Neural progenitor cell (in vitro differentiated cells): ENCODE results near the gene TRIM42. TPM values are rescaled to one million over a fixed set of nuclear protein-coding genes. Genes with fewer than 3 reads are reported as not detected.

Experiments
- DNase-seq: peaks from one replicate; pipeline ENCODE4 v3.0.0-alpha.2; 2016; ENCODE audit warnings: low spot score
- H2AFZ ChIP-seq: fragments of 200-600 bp; sonication (generic); replicated peaks from 2 replicates; pipeline ENCODE4 v1.6.1; 2016; ENCODE audit warnings: antibody characterized with exemption
- H3F3A ChIP-seq: fragments of 200-600 bp; sonication (generic); 2 replicates; pipeline ENCODE4 v1.6.1; 2016; ENCODE audit warnings: antibody characterized with exemption, low read depth
- H3K27ac ChIP-seq: fragments of 200-600 bp; sonication (generic); 2 replicates; pipeline ENCODE4 v1.5.1; 2016; ENCODE audit warnings: mild to moderate bottlenecking
- H3K27me3 ChIP-seq: fragments of 200-600 bp; sonication (generic); 2 replicates; pipeline ENCODE4 v1.6.1; 2016; ENCODE audit warnings: mild to moderate bottlenecking, moderate library complexity
- H3K36me3 ChIP-seq: fragments of 200-600 bp; sonication (generic); 2 replicates; pipeline ENCODE4 v1.5.1; 2016
- H3K4me1 ChIP-seq: fragments of 200-600 bp; sonication (generic); 2 replicates; pipeline ENCODE4 v1.6.1; 2016; ENCODE audit warnings: mixed run types
- H3K4me2 ChIP-seq: fragments of 200-600 bp; sonication (generic); 2 replicates; pipeline ENCODE4 v1.6.1; 2016
- H3K4me3 ChIP-seq: fragments of 200-600 bp; sonication (generic); 2 replicates; pipeline ENCODE4 v1.5.1; 2016
- H3K79me2 ChIP-seq: fragments of 200-600 bp; sonication (generic); 2 replicates; pipeline ENCODE4 v1.6.1; 2016; ENCODE audit warnings: low read depth
- H3K9ac ChIP-seq: fragments of 200-600 bp; sonication (generic); 2 replicates; pipeline ENCODE4 v1.6.1; 2016
- H3K9me3 ChIP-seq: fragments of 200-600 bp; sonication (generic); 2 replicates; pipeline ENCODE4 v1.5.1; 2016; ENCODE audit warnings: low read depth
- H4K20me1 ChIP-seq: fragments of 200-600 bp; sonication (generic); 2 replicates; pipeline ENCODE4 v1.6.1; 2016; ENCODE audit warnings: low read depth
- H3K27ac Mint-ChIP-seq: 3 replicates; pipeline ENCODE4 v1.8.0; 2021; ENCODE audit warnings: mixed read lengths
- H3K27me3 Mint-ChIP-seq: 2 replicates; pipeline ENCODE4 v1.8.0; 2022; ENCODE audit warnings: low read depth, mild to moderate bottlenecking, inconsistent platforms, moderate library complexity, mixed read lengths; ENCODE audit not compliant: insufficient read depth
- H3K36me3 Mint-ChIP-seq: 3 replicates; pipeline ENCODE4 v1.8.0; 2021; ENCODE audit warnings: mixed read lengths
- H3K4me1 Mint-ChIP-seq: 3 replicates; pipeline ENCODE4 v1.8.0; 2021; ENCODE audit warnings: mixed read lengths
- H3K4me3 Mint-ChIP-seq: 3 replicates; pipeline ENCODE4 v1.8.0; 2021; ENCODE audit warnings: mild to moderate bottlenecking, moderate library complexity, mixed read lengths
- H3K9me3 Mint-ChIP-seq: 3 replicates; pipeline ENCODE4 v1.8.0; 2020; ENCODE audit warnings: mixed read lengths
- EZH2 ChIP-seq: fragments of 200-600 bp; sonication (generic); IDR thresholded peaks from 2 replicates; pipeline ENCODE4 v1.6.1; 2017; ENCODE audit warnings: antibody characterized with exemption, mild to moderate bottlenecking, moderate library complexity
- EZH2phosphoT487 ChIP-seq: fragments of 200-600 bp; sonication (generic); IDR thresholded peaks from 2 replicates; pipeline ENCODE4 v1.6.1; 2017; ENCODE audit warnings: antibody characterized with exemption
- total RNA-seq: library from RNA; depleted of rRNA; stranded (reverse); fragments of >200 nt; gene quantifications from 2 replicates; pipeline ENCODE4 v1.2.3, GENCODE V29; 2015; ENCODE audit warnings: low replicate concordance
- TF ChIP-seq, protein P1 (sequence below): fragments of 200-600 bp; sonication (generic); IDR thresholded peaks from 2 replicates; pipeline ENCODE4 v1.5.1; 2017; ENCODE audit warnings: antibody characterized with exemption, mild to moderate bottlenecking

Gene TRIM42
- total RNA-seq: not detected in 2 replicates

DNA sequence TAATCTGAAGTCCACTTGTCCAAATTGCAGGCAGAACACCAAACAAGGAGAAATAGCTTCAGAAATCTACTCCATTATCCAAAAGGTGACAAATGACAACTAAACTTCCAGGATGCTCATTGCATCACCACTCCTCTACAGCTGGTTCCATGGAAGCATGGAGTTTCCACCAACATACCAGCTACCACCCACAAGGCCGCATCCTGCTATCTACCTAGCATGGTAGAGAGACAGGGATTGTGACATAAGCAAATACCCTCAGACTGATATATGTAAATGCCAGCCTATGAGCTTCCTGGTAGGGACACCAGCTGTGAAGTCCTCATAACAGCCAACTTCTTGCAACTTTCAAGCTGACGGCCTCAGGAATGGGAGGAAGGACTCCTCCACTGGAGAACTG lies at the start of gene TRIM42:
TRIM42 (plus strand) TSS at position 301 of the 400 bp plus-strand sequence. CDS start 166 bp downstream, outside the sequence.
- TF ChIP-seq EZH2phosphoT487 (no peak), EZH2 (no peak)
- TF ChIP-seq, protein P1, sequence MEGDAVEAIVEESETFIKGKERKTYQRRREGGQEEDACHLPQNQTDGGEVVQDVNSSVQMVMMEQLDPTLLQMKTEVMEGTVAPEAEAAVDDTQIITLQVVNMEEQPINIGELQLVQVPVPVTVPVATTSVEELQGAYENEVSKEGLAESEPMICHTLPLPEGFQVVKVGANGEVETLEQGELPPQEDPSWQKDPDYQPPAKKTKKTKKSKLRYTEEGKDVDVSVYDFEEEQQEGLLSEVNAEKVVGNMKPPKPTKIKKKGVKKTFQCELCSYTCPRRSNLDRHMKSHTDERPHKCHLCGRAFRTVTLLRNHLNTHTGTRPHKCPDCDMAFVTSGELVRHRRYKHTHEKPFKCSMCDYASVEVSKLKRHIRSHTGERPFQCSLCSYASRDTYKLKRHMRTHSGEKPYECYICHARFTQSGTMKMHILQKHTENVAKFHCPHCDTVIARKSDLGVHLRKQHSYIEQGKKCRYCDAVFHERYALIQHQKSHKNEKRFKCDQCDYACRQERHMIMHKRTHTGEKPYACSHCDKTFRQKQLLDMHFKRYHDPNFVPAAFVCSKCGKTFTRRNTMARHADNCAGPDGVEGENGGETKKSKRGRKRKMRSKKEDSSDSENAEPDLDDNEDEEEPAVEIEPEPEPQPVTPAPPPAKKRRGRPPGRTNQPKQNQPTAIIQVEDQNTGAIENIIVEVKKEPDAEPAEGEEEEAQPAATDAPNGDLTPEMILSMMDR: no peak
- Mint-ChIP-seq H3K4me3 (no peak within 1 kb of the TSS), H3K4me1 (no peaks in the 10 kb centered on the region), H3K36me3 (no peaks in the 10 kb centered on the region), H3K27ac (no peak within 1 kb of the TSS), H3K9me3 (peaks cover under 1% of the 10 kb centered on the region), H3K27me3 (peaks cover 2% of the 10 kb centered on the region)
- Histone ChIP-seq H3K79me2 (no peaks in the 10 kb centered on the region), H3K4me1 (no peaks in the 10 kb centered on the region), H3K9me3 (no peaks in the 10 kb centered on the region), H3K27me3 (no peaks in the 10 kb centered on the region), H3K4me3 (no peak within 1 kb of the TSS), H2AFZ (no peak within 1 kb of the TSS), H3K4me2 (no peak within 1 kb of the TSS), H3K36me3 (no peaks in the 10 kb centered on the region), H3K27ac (no peak within 1 kb of the TSS), H3K9ac (no peak within 1 kb of the TSS), H3F3A (no peaks in the 10 kb centered on the region), H4K20me1 (no peaks in the 10 kb centered on the region)
- DNase-seq: no peak

DNA sequence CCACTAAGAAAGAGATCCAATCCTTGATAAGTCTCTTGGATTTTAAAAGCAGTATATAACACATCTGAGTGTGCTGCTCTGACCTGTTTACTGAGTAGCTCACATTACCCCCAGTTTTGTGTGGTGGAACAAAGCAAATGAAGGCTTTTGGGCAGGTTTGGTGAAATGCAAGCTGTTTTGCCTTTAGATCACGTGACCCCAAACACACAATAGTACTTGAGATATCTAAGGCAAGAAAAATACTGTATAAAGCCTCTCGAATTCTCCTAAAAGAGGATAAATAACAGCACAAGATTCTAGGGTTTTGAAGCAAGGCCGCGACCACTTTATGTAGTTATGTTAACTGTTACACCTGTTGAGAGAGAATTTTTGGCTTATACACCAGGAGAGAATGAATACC lies 49.3 kb upstream of the TRIM42 start:
- H3K79me2 ChIP-seq: no peaks in the 10 kb centered on the region
- no peaks in the 10 kb centered on the region for H3K4me1 ChIP-seq
- no peak overlapping the region for H3K27ac ChIP-seq
- H3K4me3 ChIP-seq: no peak overlapping the region
- Mint-ChIP-seq H3K9me3 (no peaks in the 10 kb centered on the region), H3K36me3 (no peaks in the 10 kb centered on the region), H3K27me3 (no peaks in the 10 kb centered on the region), H3K4me1 (no peaks in the 10 kb centered on the region), H3K4me3 (no peak overlapping the region), H3K27ac (no peak overlapping the region)
- H2AFZ ChIP-seq: no peak overlapping the region
- H3K27me3 ChIP-seq: no peaks in the 10 kb centered on the region
- TF ChIP-seq EZH2 (no peak), EZH2phosphoT487 (no peak)
- TF ChIP-seq, protein P1: no peak
- no peaks in the 10 kb centered on the region for H3K36me3 ChIP-seq
- no peaks in the 10 kb centered on the region for H4K20me1 ChIP-seq
- DNase-seq: no peak
- H3F3A ChIP-seq: no peaks in the 10 kb centered on the region
- H3K9ac ChIP-seq: no peak overlapping the region
- no peak overlapping the region for H3K4me2 ChIP-seq
- H3K9me3 ChIP-seq: no peaks in the 10 kb centered on the region

DNA sequence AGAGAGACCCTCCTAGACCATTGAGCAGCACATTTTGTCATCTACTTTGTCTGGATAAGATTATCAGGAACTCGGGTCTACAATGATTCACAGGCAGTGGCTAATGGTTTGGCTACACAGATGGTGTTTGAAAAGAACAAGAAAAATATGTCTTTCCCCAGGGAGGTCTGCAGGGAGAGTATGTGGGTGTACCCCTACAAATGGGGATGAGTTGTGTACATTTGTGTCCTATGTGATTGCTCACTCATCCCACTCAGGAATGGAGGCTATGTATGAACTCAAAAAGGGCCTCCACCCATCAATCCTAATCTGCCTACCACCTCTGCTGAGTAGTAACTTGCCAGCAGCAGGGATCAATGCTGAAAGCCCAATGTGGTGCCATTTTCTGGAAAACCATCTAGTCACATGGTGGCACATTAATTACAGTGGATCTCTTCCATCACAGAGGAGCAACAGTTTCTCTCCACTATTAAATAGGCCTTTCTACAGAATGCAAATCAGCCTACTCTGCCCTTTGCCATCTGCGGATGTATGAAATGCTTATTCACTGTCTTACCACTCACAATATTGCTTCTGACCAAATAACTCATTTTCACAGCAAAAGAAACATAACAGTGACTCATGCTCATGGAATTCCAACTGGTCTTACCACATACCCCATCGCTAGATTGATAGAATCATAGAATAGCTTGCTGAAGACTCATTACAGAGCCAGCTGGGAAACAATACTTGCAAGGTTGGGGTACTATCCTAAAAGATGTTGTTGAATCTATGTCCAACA lies 48.3 kb upstream of the TRIM42 start:
- Histone ChIP-seq H3K4me3 (no peak overlapping the region), H3K27me3 (no peaks in the 10 kb centered on the region), H3F3A (no peaks in the 10 kb centered on the region), H3K4me1 (no peaks in the 10 kb centered on the region), H3K9me3 (no peaks in the 10 kb centered on the region), H3K36me3 (no peaks in the 10 kb centered on the region), H3K9ac (no peak overlapping the region), H4K20me1 (no peaks in the 10 kb centered on the region), H3K79me2 (no peaks in the 10 kb centered on the region), H3K27ac (no peak overlapping the region), H3K4me2 (no peak overlapping the region), H2AFZ (no peak overlapping the region)
- DNase-seq: no peak
- no peaks in the 10 kb centered on the region for H3K36me3 Mint-ChIP-seq
- no peak overlapping the region for H3K4me3 Mint-ChIP-seq
- no peaks in the 10 kb centered on the region for H3K9me3 Mint-ChIP-seq
- no peaks in the 10 kb centered on the region for H3K27me3 Mint-ChIP-seq
- H3K27ac Mint-ChIP-seq: no peak overlapping the region
- TF ChIP-seq EZH2phosphoT487 (no peak), EZH2 (no peak)
- TF ChIP-seq, protein P1: no peak
- no peaks in the 10 kb centered on the region for H3K4me1 Mint-ChIP-seq
